Mesendoderm (in vitro differentiated cells): ENCODE data around the gene CLEC1B. TPM values are rescaled to one million over a fixed set of nuclear protein-coding genes. Genes with fewer than 3 reads are reported as not detected.

Experiments
- DNase-seq: peaks from one replicate; pipeline ENCODE4 v3.0.0; 2013
- H2AK5ac ChIP-seq: 2 replicates; pipeline ENCODE4 v1.6.1; 2013; ENCODE audit warnings: low read length, inconsistent platforms
- H2BK120ac ChIP-seq: 2 replicates; pipeline ENCODE4 v1.6.1; 2013; ENCODE audit warnings: low read depth, mild to moderate bottlenecking, low read length, moderate library complexity, mixed read lengths
- H2BK15ac ChIP-seq: replicated peaks from 2 replicates; pipeline ENCODE4 v1.6.1; 2013; ENCODE audit warnings: low read depth, mild to moderate bottlenecking, moderate library complexity
- H2BK5ac ChIP-seq: 2 replicates; pipeline ENCODE4 v1.6.1; 2013; ENCODE audit warnings: low read length, inconsistent platforms
- H3K18ac ChIP-seq: 2 replicates; pipeline ENCODE4 v1.6.1; 2013; ENCODE audit warnings: mild to moderate bottlenecking, low read length, mixed read lengths
- H3K23ac ChIP-seq: one replicate; pipeline ENCODE4 v1.6.1; 2013; ENCODE audit warnings: low read length
- H3K27ac ChIP-seq: 2 replicates; pipeline ENCODE4 v1.5.1; 2013; ENCODE audit warnings: low read depth, mild to moderate bottlenecking, inconsistent platforms, low read length, moderate library complexity
- H3K27me3 ChIP-seq: 2 replicates; pipeline ENCODE4 v1.6.1; 2013; ENCODE audit warnings: low read length, control low read depth, mild to moderate bottlenecking, inconsistent platforms; ENCODE audit not compliant: insufficient read depth, poor library complexity
- H3K36me3 ChIP-seq: 2 replicates; pipeline ENCODE4 v1.6.1; 2013; ENCODE audit warnings: low read length, inconsistent platforms; ENCODE audit not compliant: control insufficient read depth, insufficient read depth
- H3K4ac ChIP-seq: one replicate; pipeline ENCODE4 v1.6.1; 2013; ENCODE audit warnings: low read depth, mild to moderate bottlenecking, low read length, moderate library complexity
- H3K4me1 ChIP-seq: 2 replicates; pipeline ENCODE4 v1.6.1; 2013; ENCODE audit warnings: low read depth, low read length, inconsistent platforms; ENCODE audit not compliant: control insufficient read depth
- H3K4me2 ChIP-seq: 2 replicates; pipeline ENCODE4 v1.6.1; 2013; ENCODE audit warnings: low read length
- H3K4me3 ChIP-seq: 2 replicates; pipeline ENCODE4 v1.5.1; 2013; ENCODE audit warnings: mild to moderate bottlenecking, low read length
- H3K56ac ChIP-seq: one replicate; pipeline ENCODE4 v1.6.1; 2013; ENCODE audit warnings: low read length
- H3K79me1 ChIP-seq: 2 replicates; pipeline ENCODE4 v1.6.1; 2013; ENCODE audit warnings: low read length, inconsistent platforms
- H3K79me2 ChIP-seq: 2 replicates; pipeline ENCODE4 v1.6.1; 2013; ENCODE audit warnings: mild to moderate bottlenecking, low read length; ENCODE audit not compliant: control insufficient read depth, insufficient read depth
- H3K9ac ChIP-seq: 2 replicates; pipeline ENCODE4 v1.6.1; 2013; ENCODE audit warnings: low read length, inconsistent platforms
- H4K5ac ChIP-seq: one replicate; pipeline ENCODE4 v1.6.1; 2013; ENCODE audit warnings: low read length
- H4K8ac ChIP-seq: one replicate; pipeline ENCODE4 v1.6.1; 2013; ENCODE audit warnings: low read depth, mild to moderate bottlenecking, control low read depth, low read length, moderate library complexity
- WGBS: extraction: QIAGEN DNeasy Blood & Tissue Kit; methylation state at CpG from one replicate; pipeline ENCODE4 v1.1.7; 2013; ENCODE audit warnings: low lambda C conversion rate, missing lambda C conversion rate; ENCODE audit not compliant: insufficient coverage; ENCODE audit errors: extremely low coverage; 5-methylcytosine and 5-hydroxymethylcytosine counted together
- polyA plus RNA-seq, 2 experiments: library from polyadenylated mRNA; stranded (reverse); fragments of 200-250 nt; gene quantifications; one replicate each; pipeline ENCODE4 v1.2.3, GENCODE V29; 2013

The CLEC1B gene
- polyA plus RNA-seq (2013, experiment 1 of 2), result not detected
- polyA plus RNA-seq (2013, experiment 2 of 2), result not detected

DNA sequence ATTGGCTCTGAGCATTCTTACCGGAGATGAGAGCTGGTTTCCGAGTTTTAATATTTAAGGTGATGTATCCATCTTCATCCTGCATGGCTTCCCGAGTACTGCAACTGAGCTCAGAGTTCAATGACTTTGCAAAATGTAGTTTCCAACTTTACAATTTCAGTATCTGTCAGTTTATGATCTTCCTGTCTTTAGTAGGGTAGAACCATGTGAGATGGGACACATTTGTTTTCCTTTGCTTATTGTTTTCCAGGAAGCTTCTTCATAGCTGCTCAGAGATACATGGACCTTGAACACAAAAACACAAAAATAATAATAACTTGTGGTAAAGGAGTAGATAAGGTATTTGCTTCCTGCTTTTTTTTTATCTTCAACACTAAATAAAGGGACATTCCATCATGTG is at the start of gene CLEC1B:
Gene CLEC1B, minus strand, starts transcription at position 106 of the 400 bp plus-strand sequence. Its CDS starts 21 bp downstream, at position 85.
- H2BK120ac ChIP-seq, result no peak within 1 kb of the TSS
- no peaks in the 10 kb centered on the region for H3K79me2 ChIP-seq
- no peak within 1 kb of the TSS for H3K9ac ChIP-seq
- no peak within 1 kb of the TSS for H3K4me2 ChIP-seq
- no peak within 1 kb of the TSS for H3K56ac ChIP-seq
- no peaks in the 10 kb centered on the region for H3K79me1 ChIP-seq
- H2BK5ac ChIP-seq, result no peak within 1 kb of the TSS
- no peak within 1 kb of the TSS for H2BK15ac ChIP-seq
- H3K18ac ChIP-seq, result no peak within 1 kb of the TSS
- no peak within 1 kb of the TSS for H3K23ac ChIP-seq
- H4K8ac ChIP-seq, result no peak within 1 kb of the TSS
- no CpG with 5 or more reads among the region's 3 CpGs for WGBS
- no peak within 1 kb of the TSS for H4K5ac ChIP-seq
- peak within 1 kb of the TSS; percentile 12 for H3K4ac ChIP-seq
- no peak within 1 kb of the TSS for H3K27ac ChIP-seq
- no peaks in the 10 kb centered on the region for H3K36me3 ChIP-seq
- no peaks in the 10 kb centered on the region for H3K27me3 ChIP-seq
- no peaks in the 10 kb centered on the region for H3K4me1 ChIP-seq
- H3K4me3 ChIP-seq, result no peak within 1 kb of the TSS
- no peak for DNase-seq
- no peak within 1 kb of the TSS for H2AK5ac ChIP-seq

DNA sequence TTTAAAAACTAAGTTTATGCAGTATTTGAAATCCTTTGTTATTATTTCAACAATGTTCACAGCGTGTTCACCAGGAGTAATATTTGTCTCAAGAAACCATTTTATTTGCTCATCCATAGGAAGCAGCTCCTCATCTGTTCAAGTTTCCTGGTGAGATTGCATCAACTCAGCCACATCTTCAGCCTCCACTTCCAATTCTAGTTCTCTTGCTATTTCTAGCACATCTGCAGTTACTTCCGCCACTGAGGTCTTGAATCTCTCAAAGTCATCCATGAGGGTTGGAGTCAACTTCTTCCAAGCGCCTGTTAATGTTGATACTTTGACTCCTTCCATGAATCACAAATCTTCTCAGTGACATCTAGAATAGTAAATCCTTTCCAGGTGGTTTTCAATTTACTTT is 49.6 kb upstream of the CLEC1B start:
- H2AK5ac ChIP-seq, result no peak overlapping the region
- H3K27ac ChIP-seq, result no peak overlapping the region
- no peaks in the 10 kb centered on the region for H3K79me2 ChIP-seq
- no peak overlapping the region for H3K4me2 ChIP-seq
- H3K4me1 ChIP-seq, result no peaks in the 10 kb centered on the region
- no peak overlapping the region for H3K4me3 ChIP-seq
- H4K5ac ChIP-seq, result no peak overlapping the region
- H3K23ac ChIP-seq, result no peak overlapping the region
- no peaks in the 10 kb centered on the region for H3K79me1 ChIP-seq
- no peak overlapping the region for H3K4ac ChIP-seq
- DNase-seq, result no peak
- H2BK120ac ChIP-seq, result no peak overlapping the region
- H3K56ac ChIP-seq, result no peak overlapping the region
- no peak overlapping the region for H4K8ac ChIP-seq
- WGBS, result no CpG with 5 or more reads among the region's 3 CpGs
- no peak overlapping the region for H2BK15ac ChIP-seq
- no peak overlapping the region for H3K9ac ChIP-seq
- no peak overlapping the region for H2BK5ac ChIP-seq
- no peak overlapping the region for H3K18ac ChIP-seq
- H3K27me3 ChIP-seq, result no peaks in the 10 kb centered on the region
- H3K36me3 ChIP-seq, result no peaks in the 10 kb centered on the region

DNA sequence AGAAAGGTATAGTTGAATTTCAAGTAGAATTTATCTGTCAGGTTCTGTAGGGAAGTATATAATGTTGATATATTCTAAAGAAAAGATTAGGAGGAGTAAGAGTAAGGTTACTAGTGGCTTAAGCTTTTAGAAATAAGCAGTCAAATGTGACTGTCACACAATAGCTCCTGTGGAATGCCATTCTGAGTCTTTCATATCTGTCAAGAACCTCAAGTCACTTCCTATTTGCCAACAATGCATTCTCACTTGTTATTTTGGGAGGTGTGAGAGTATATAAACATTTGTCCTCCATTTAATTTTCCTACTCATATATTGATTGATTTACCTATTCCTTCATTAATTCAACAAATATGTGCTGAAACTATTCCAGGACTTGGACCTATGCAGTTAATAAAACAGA is 43.2 kb upstream of the CLEC1B start:
- no peak overlapping the region for H2BK120ac ChIP-seq
- no peaks in the 10 kb centered on the region for H3K79me2 ChIP-seq
- no peaks in the 10 kb centered on the region for H3K36me3 ChIP-seq
- no peak overlapping the region for H3K4me3 ChIP-seq
- no peak overlapping the region for H4K8ac ChIP-seq
- H3K79me1 ChIP-seq, result no peaks in the 10 kb centered on the region
- no peak overlapping the region for H3K4ac ChIP-seq
- no peak overlapping the region for H2BK5ac ChIP-seq
- H3K56ac ChIP-seq, result no peak overlapping the region
- no peaks in the 10 kb centered on the region for H3K4me1 ChIP-seq
- H3K27ac ChIP-seq, result no peak overlapping the region
- DNase-seq, result no peak
- H2AK5ac ChIP-seq, result no peak overlapping the region
- no peak overlapping the region for H4K5ac ChIP-seq
- H3K4me2 ChIP-seq, result no peak overlapping the region
- H3K27me3 ChIP-seq, result no peaks in the 10 kb centered on the region
- H3K18ac ChIP-seq, result no peak overlapping the region
- H3K23ac ChIP-seq, result no peak overlapping the region
- H2BK15ac ChIP-seq, result no peak overlapping the region
- H3K9ac ChIP-seq, result no peak overlapping the region

DNA sequence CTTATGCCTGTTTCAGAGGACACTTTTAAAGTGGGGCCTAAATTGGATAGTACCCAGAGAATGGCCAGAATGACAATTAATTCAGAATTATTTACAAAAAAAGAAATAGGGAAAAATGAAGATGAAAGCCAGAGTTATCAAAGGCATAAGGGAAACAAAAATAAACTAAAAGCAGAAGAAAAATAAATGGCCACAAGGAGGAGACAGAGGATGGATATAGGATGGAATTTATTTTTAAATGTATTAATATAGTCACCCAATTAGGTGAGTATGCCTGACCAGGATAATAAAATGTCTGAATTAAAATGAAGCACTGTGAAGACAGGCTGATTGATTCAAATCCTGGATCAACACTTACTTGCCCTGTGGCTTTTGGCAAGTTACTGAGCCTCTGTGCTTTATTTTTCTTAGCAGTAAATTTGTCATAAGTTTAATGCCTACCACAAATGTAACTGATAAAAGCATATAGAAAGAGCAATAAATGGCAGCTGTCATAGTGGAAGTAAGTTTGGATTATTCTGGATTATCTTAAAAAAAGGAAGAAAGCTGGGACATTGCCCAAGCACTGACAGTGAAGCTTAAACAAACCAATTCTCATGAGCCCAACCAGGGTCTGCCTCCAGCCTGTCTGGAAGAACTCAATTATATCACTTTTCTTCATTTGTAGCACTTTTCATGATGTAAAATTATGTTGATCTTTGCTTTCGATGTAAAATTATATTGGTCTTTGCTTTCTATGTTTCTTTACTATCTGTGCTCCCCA is 35.0 kb upstream of the CLEC1B start:
- no peak overlapping the region for H3K9ac ChIP-seq
- no CpG with 5 or more reads among the region's 1 CpG for WGBS
- DNase-seq, result no peak

DNA sequence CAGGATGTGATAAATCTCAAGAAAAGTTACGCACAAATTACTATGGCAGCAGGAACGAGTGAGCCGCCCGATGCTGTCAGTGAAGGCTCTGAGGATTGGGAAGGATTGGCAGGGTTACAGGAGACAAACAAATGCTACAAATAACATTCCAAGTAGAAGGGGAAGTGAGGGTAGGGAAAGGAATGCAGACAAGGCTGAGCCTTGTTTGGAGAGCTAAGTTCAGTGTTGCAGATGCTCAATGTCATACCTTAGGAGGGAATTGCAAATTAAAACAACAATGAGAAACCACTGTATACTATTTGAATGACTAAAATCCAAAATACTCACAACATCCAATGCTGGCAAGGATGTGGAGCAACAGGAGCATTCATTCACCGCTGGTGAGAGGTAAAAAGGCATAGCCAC is 32.9 kb upstream of the CLEC1B start:
- no peak overlapping the region for H3K4me2 ChIP-seq
- no peaks in the 10 kb centered on the region for H3K36me3 ChIP-seq
- no peak overlapping the region for H3K9ac ChIP-seq
- H3K4me3 ChIP-seq, result no peak overlapping the region
- H3K23ac ChIP-seq, result no peak overlapping the region
- no peak overlapping the region for H2BK15ac ChIP-seq
- no peaks in the 10 kb centered on the region for H3K27me3 ChIP-seq
- H3K4me1 ChIP-seq, result no peaks in the 10 kb centered on the region
- H3K56ac ChIP-seq, result no peak overlapping the region
- no peak overlapping the region for H2AK5ac ChIP-seq
- H3K79me1 ChIP-seq, result no peaks in the 10 kb centered on the region
- H3K79me2 ChIP-seq, result no peaks in the 10 kb centered on the region
- no peak overlapping the region for H4K5ac ChIP-seq
- no peak overlapping the region for H2BK120ac ChIP-seq
- DNase-seq, result peak; percentile 83
- no peak overlapping the region for H3K4ac ChIP-seq
- H4K8ac ChIP-seq, result no peak overlapping the region
- no peak overlapping the region for H3K27ac ChIP-seq
- H3K18ac ChIP-seq, result no peak overlapping the region
- no CpG with 5 or more reads among the region's 5 CpGs for WGBS
- no peak overlapping the region for H2BK5ac ChIP-seq

More for the DNA sequence above, 35.0 kb upstream of the CLEC1B start:
- Histone ChIP-seq H3K27ac (no peak overlapping the region), H2BK15ac (no peak overlapping the region), H3K18ac (no peak overlapping the region), H2BK120ac (no peak overlapping the region), H3K36me3 (no peaks in the 10 kb centered on the region), H3K79me1 (no peaks in the 10 kb centered on the region), H3K23ac (no peak overlapping the region), H4K5ac (no peak overlapping the region), H2BK5ac (no peak overlapping the region), H3K4me2 (no peak overlapping the region), H3K4ac (no peak overlapping the region), H3K56ac (no peak overlapping the region), H4K8ac (no peak overlapping the region), H3K4me1 (no peaks in the 10 kb centered on the region), H3K4me3 (no peak overlapping the region), H2AK5ac (no peak overlapping the region), H3K79me2 (no peaks in the 10 kb centered on the region), H3K27me3 (no peaks in the 10 kb centered on the region)

DNA sequence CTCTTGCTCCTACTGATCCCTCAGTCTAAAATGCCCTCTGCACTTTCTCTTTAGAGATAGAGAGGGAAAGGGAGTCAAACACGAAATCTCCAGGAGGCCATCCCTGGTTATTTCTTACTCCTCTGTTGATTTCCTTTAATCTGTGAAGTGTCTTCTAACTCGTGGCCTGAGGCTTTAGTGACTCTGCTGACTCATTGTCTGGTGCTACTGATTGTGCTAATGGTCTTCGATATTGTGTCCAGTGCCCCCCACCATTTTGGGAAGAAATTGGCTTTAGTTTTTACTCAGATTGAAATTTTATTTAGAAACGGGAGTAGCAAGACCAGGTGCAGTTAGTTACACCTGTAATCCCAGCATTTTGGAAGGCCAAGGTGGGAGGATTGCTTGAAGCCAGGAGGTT is 32.4 kb upstream of the CLEC1B start:
- no peak overlapping the region for H2AK5ac ChIP-seq
- no peaks in the 10 kb centered on the region for H3K79me1 ChIP-seq
- H4K5ac ChIP-seq, result no peak overlapping the region
- no peaks in the 10 kb centered on the region for H3K4me1 ChIP-seq
- H3K4me3 ChIP-seq, result no peak overlapping the region
- H3K4me2 ChIP-seq, result no peak overlapping the region
- H3K27me3 ChIP-seq, result no peaks in the 10 kb centered on the region
- no peak overlapping the region for H2BK5ac ChIP-seq
- no peak overlapping the region for H2BK120ac ChIP-seq
- H3K56ac ChIP-seq, result no peak overlapping the region
- no CpG with 5 or more reads among the region's 4 CpGs for WGBS
- H3K23ac ChIP-seq, result no peak overlapping the region
- no peaks in the 10 kb centered on the region for H3K79me2 ChIP-seq
- no peak overlapping the region for H3K27ac ChIP-seq
- H2BK15ac ChIP-seq, result no peak overlapping the region
- peak; percentile 36 for DNase-seq
- H3K4ac ChIP-seq, result no peak overlapping the region
- H3K9ac ChIP-seq, result no peak overlapping the region
- no peak overlapping the region for H4K8ac ChIP-seq
- no peaks in the 10 kb centered on the region for H3K36me3 ChIP-seq
- no peak overlapping the region for H3K18ac ChIP-seq
